Activated CD8-positive, alpha-beta T cell treated with anti-CD3 and anti-CD28 coated beads for 36 hours (primary cell): ENCODE data around the gene AWAT2. TPM values are rescaled to one million over a fixed set of nuclear protein-coding genes. Genes with fewer than 3 reads are reported as not detected.

Experiments used
- ATAC-seq: fragments of 200-7000 bp; cut with Tn5 transposase; one replicate; pipeline ENCODE4 v1.10.0; 2021; ENCODE audit warnings: mild to moderate bottlenecking, moderate library complexity
- CTCF ChIA-PET: fragments of 350-600 bp; sonication (Branson Sonifier 250); formaldehyde crosslinking; loops from one replicate; lab custom pipeline; 2021; ENCODE audit warnings: antibody characterized with exemption; lab: Charles Lee
- POLR2A ChIA-PET: fragments of 350-600 bp; sonication (Branson Sonifier 250); formaldehyde crosslinking; loops from one replicate; lab custom pipeline; 2021; ENCODE audit warnings: antibody characterized with exemption; lab: Charles Lee
- DNase-seq: peaks from one replicate; pipeline ENCODE4 v3.0.0-alpha.2; 2020
- H3K27ac Mint-ChIP-seq: one replicate; pipeline ENCODE4 v1.8.0; 2021; ENCODE audit warnings: mild to moderate bottlenecking, mixed read lengths
- H3K27me3 Mint-ChIP-seq: one replicate; pipeline ENCODE4 v1.8.0; 2021; ENCODE audit warnings: mixed read lengths
- H3K36me3 Mint-ChIP-seq: one replicate; pipeline ENCODE4 v1.8.0; 2021; ENCODE audit warnings: low read depth, mixed read lengths
- H3K4me1 Mint-ChIP-seq: one replicate; pipeline ENCODE4 v1.8.0; 2021; ENCODE audit warnings: low read depth, mixed read lengths
- H3K4me3 Mint-ChIP-seq: one replicate; pipeline ENCODE4 v1.8.0; 2021; ENCODE audit warnings: mild to moderate bottlenecking, moderate library complexity, mixed read lengths
- H3K9me3 Mint-ChIP-seq: one replicate; pipeline ENCODE4 v1.8.0; 2021; ENCODE audit warnings: mixed read lengths
- intact Hi-C: fragments of 100-400 bp; cut with micrococcal nuclease; formaldehyde crosslinking; loops from one replicate; pipeline ENCODE4 v1.10.0; 2022
- total RNA-seq, 2 experiments: library from RNA; stranded (reverse); gene quantifications; one replicate each; pipeline ENCODE4 v1.2.3, GENCODE V29; 2021
- TF ChIP-seq, protein P1 (sequence below): fragments of 200-600 bp; IDR thresholded peaks from one replicate; pipeline ENCODE4 v1.8.0; 2022; ENCODE audit warnings: antibody characterized with exemption, mild to moderate bottlenecking

Gene AWAT2
- total RNA-seq, 2 experiments from 2014 or later: not detected

DNA sequence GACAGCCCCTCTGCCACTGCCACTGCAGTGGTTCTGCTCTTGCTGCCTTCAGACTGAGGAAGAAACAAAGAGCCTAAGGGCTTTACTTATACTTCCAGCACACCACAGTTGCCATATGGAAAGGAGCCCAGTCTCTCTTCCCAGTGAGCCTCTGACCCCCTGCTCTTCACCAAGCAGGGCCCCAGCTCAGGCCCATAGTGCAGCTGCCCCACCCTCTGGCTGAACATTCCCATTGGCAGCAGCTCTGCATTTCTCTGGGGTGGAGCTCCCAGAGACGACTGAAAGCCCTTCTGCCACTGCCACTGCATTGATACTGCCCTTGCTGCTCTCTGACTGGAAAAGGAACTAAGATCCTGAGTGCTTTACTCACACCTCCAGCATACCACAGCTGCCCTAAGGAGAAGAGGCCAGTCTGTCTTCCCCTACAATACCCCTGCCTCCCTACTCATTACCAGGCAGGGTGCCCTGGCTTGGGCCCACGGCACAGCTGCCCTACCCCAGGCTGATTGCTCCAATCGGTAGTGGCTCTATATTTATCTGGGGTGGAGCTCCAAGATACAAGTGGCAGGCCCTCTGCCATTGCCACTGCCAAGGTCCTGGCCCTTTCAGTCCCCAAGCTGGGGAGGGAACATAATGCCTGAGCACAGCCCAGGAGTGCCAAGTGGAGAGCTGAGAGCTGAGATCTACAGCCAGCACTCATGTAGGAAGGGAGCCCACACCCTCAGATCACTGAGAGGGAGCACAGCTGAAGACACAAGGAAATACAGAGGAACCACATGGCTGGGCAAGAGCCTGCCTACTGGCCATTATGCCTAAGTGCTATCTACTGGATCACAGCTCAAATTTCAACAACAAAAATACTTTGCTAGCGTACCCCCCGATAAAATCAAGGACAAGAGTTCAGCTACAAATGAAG, 36.0 kb downstream of the AWAT2 start:
- Mint-ChIP-seq H3K36me3 (no peaks in the 10 kb centered on the region), H3K9me3 (peaks cover 3% of the 10 kb centered on the region), H3K27me3 (peaks cover 2% of the 10 kb centered on the region), H3K27ac (no peak overlapping the region), H3K4me1 (peaks cover 8% of the 10 kb centered on the region), H3K4me3 (no peak overlapping the region)
- intact Hi-C loops: no loop called here
- ChIA-PET POLR2A (no interaction called here), CTCF (interaction anchor here (1.2 to 1.7 kb wide), 2 partner anchors 14 to 17 kb away, joined by 3 to 7 read pairs; no protein-coding TSS in a partner anchor)
- TF ChIP-seq, protein P1, sequence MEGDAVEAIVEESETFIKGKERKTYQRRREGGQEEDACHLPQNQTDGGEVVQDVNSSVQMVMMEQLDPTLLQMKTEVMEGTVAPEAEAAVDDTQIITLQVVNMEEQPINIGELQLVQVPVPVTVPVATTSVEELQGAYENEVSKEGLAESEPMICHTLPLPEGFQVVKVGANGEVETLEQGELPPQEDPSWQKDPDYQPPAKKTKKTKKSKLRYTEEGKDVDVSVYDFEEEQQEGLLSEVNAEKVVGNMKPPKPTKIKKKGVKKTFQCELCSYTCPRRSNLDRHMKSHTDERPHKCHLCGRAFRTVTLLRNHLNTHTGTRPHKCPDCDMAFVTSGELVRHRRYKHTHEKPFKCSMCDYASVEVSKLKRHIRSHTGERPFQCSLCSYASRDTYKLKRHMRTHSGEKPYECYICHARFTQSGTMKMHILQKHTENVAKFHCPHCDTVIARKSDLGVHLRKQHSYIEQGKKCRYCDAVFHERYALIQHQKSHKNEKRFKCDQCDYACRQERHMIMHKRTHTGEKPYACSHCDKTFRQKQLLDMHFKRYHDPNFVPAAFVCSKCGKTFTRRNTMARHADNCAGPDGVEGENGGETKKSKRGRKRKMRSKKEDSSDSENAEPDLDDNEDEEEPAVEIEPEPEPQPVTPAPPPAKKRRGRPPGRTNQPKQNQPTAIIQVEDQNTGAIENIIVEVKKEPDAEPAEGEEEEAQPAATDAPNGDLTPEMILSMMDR: no peak
- DNase-seq (no peak), ATAC-seq (no peak)

DNA sequence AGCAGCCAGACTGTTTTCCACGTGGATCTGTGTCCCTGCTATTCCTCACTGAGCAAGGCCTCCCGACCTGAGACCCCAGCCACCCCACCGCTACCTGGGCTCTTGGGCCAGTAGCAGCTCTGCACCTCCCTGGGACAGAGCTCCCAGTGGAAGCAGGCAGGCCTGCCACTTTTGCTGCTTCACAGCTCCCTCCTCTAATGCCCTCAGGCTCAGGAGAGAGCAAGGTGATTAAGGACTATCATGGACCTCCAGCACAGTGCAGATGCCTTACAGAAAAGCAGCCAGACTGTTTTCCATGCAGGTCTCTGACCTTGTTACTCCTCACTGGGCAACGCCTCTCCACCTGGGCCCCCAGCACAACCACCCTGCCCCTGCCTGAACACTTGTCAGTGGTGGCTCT, 37.0 kb downstream of the AWAT2 start:
- no peak for ATAC-seq
- Mint-ChIP-seq H3K4me3 (no peak overlapping the region), H3K27ac (no peak overlapping the region), H3K9me3 (no peaks in the 10 kb centered on the region), H3K27me3 (peaks cover 3% of the 10 kb centered on the region), H3K36me3 (no peaks in the 10 kb centered on the region), H3K4me1 (peaks cover 8% of the 10 kb centered on the region)
- POLR2A ChIA-PET: no interaction called here
- CTCF ChIA-PET: interaction anchor here (1.7 kb wide), 1 partner anchor 18 kb away, joined by 7 read pairs; no protein-coding TSS in a partner anchor
- intact Hi-C loops: no loop called here
- no peak for DNase-seq
- TF ChIP-seq, protein P1: no peak

DNA sequence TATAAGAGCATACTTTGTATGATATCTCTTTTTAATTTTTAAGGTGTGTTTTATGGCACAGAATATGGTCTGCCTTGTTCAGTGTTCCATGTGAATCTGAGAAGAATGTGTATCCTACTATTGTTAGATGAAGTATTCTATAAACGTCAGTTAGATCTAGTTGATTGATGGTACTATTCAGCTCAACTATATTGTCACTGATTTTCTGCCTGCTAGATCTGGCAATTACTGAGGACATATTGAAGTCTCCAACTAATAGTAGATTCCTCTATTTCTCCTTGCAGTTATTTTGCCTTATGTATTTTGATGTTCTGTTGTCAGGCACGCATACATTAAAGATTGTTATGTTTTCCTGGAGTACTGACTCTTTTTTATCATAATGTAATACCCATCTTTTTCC, 39.8 kb downstream of the AWAT2 start:
- no peak overlapping the region for H3K27ac Mint-ChIP-seq
- DNase-seq (no peak), ATAC-seq (no peak)
- H3K4me1 Mint-ChIP-seq: no peaks in the 10 kb centered on the region
- intact Hi-C loops: no loop called here
- POLR2A ChIA-PET: no interaction called here
- H3K36me3 Mint-ChIP-seq: no peaks in the 10 kb centered on the region
- TF ChIP-seq, protein P1: no peak
- CTCF ChIA-PET: interaction anchor here (1.2 kb wide), 1 partner anchor 21 kb away, joined by 3 read pairs; no protein-coding TSS in a partner anchor
- no peak overlapping the region for H3K4me3 Mint-ChIP-seq
- no peaks in the 10 kb centered on the region for H3K9me3 Mint-ChIP-seq
- H3K27me3 Mint-ChIP-seq: peaks cover 3% of the 10 kb centered on the region

DNA sequence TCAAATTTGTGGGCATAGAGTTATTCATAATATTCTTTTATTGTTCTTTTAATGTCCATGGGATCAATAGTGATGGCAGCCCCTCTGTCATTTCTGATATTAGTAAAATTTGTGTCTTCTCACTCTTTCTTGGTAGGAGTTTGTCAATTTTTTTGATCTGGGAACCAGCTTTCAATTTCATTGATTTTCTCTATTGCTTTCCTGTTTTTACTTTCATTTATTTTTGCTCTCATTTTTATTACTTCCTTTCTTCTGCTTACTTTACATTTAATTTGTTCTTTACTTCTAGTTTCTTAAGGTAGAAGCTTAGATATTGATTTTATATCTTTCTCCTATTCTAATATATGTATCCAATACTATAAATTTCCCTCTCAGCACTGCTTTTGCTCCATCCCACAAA, 40.7 kb downstream of the AWAT2 start:
- DNase-seq (no peak), ATAC-seq (no peak)
- ChIA-PET CTCF (interaction anchor here (1.2 kb wide), 1 partner anchor 22 kb away, joined by 3 read pairs; no protein-coding TSS in a partner anchor), POLR2A (no interaction called here)
- no peak overlapping the region for H3K27ac Mint-ChIP-seq
- peaks cover 1% of the 10 kb centered on the region for H3K27me3 Mint-ChIP-seq
- H3K9me3 Mint-ChIP-seq: no peaks in the 10 kb centered on the region
- intact Hi-C loops: no loop called here
- H3K4me3 Mint-ChIP-seq: no peak overlapping the region
- H3K4me1 Mint-ChIP-seq: no peaks in the 10 kb centered on the region
- no peaks in the 10 kb centered on the region for H3K36me3 Mint-ChIP-seq
- TF ChIP-seq, protein P1: no peak

DNA sequence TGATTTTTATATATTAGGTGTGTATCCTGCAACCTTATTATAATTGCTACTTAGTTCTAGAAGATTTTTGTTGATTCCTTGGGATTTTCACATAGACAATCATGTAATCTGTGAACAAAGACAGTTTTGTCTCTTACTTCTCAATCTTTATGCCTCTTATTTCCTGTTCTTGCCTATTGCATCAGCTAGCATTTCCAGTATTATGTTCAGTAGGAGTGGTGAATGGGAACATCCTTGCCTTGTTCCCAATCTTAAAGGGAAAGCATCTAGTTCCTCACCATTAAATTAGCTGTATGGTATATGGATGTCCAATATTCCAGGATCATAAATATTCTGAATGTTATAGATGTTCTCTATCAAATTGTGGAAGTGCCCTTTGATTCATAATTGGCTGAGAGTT, 41.8 kb downstream of the AWAT2 start:
- Mint-ChIP-seq H3K27me3 (peaks cover 1% of the 10 kb centered on the region), H3K4me3 (no peak overlapping the region), H3K36me3 (no peaks in the 10 kb centered on the region), H3K9me3 (no peaks in the 10 kb centered on the region), H3K27ac (no peak overlapping the region), H3K4me1 (no peaks in the 10 kb centered on the region)
- CTCF ChIA-PET: no interaction called here
- ATAC-seq (no peak), DNase-seq (no peak)
- TF ChIP-seq, protein P1: no peak
- POLR2A ChIA-PET: no interaction called here
- intact Hi-C loops: no loop called here
